Upper lobe of left lung (tissue), 4 donors: ENCODE results near the gene UMAD1.

Source experiments
- CTCF ChIP-seq, 6 experiments: fragments of 450-650 bp in 4 of 6; fragments of 200-600 bp in 2 of 6; sonication (generic) in 2 of 6; IDR thresholded peaks; one replicate each; pipeline ENCODE4 v1.5.1; 2016 to 2019; ENCODE audit warnings: antibody characterized with exemption in 6 of 6
- POLR2A ChIP-seq, 4 donors: fragments of 450-650 bp; IDR thresholded peaks; one replicate each; pipeline ENCODE4 v1.5.1; 2016 to 2017; ENCODE audit warnings: antibody characterized with exemption in 4 of 4, mild to moderate bottlenecking in 2 of 4
- POLR2AphosphoS5 ChIP-seq, 2 donors: sonication (generic); formaldehyde crosslinking; IDR thresholded peaks; one replicate each; pipeline ENCODE4 v1.5.1; 2017; ENCODE audit warnings: antibody characterized with exemption in 2 of 2

DNA sequence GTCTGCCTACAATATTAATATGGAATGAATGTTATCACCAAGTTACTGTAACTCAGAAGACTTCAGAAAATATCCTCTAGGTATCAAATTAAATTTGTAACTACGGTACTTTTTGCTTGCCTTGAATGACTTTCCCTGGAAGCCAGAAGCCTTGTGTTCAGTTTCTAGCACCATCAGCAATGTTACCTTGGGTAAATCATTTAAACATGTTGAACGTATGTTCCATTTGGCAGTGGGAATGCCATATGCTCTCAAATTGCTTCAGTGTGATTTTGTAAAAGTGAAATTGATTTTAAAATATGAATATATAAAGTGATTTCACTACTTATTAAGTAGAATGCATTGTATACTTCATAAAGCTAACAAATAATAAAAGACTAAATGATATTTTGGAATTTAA is 66.7 kb downstream of the UMAD1 start:
- TF ChIP-seq CTCF (IDR thresholded peaks at IDR 0.05) (no peak), POLR2A (IDR thresholded peaks at IDR 0.05) (no peak), POLR2AphosphoS5 (IDR thresholded peaks at IDR 0.05) (no peak)
